Neural crest cell (in vitro differentiated cells): Measurements from ENCODE around the gene GET3. TPM values are rescaled to one million over a fixed set of nuclear protein-coding genes. Genes with fewer than 3 reads are reported as not detected.

ENCODE experiments used
- DNase-seq: peaks from one replicate; pipeline ENCODE4 v3.0.0; 2021; ENCODE audit warnings: low read depth, mixed read lengths, low spot score
- H3K27ac Mint-ChIP-seq: one replicate; pipeline ENCODE4 v1.8.0; 2021; ENCODE audit warnings: mild to moderate bottlenecking, mixed read lengths; ENCODE audit not compliant: unreplicated experiment
- H3K27me3 Mint-ChIP-seq: 2 replicates; pipeline ENCODE4 v1.8.0; 2021; ENCODE audit warnings: low read depth, mild to moderate bottlenecking, mixed read lengths
- H3K36me3 Mint-ChIP-seq: 2 replicates; pipeline ENCODE4 v1.8.0; 2021; ENCODE audit warnings: low read depth, mild to moderate bottlenecking, mixed read lengths
- H3K4me1 Mint-ChIP-seq: 2 replicates; pipeline ENCODE4 v1.8.0; 2021; ENCODE audit warnings: mixed read lengths
- H3K4me3 Mint-ChIP-seq: one replicate; pipeline ENCODE4 v1.8.0; 2021; ENCODE audit warnings: mild to moderate bottlenecking, mixed read lengths
- H3K9me3 Mint-ChIP-seq: 2 replicates; pipeline ENCODE4 v1.8.0; 2021; ENCODE audit warnings: mixed read lengths
- total RNA-seq: library from RNA; stranded (reverse); gene quantifications from 2 replicates; pipeline ENCODE4 v1.2.1, GENCODE V29; 2021
- TF ChIP-seq, protein P1 (sequence below): fragments of 200-600 bp; sonication (generic); conservative IDR thresholded peaks from 2 replicates; pipeline ENCODE4 v1.5.0; 2021; ENCODE audit warnings: antibody characterized with exemption, mild to moderate bottlenecking

The GET3 gene
- total RNA-seq, 1 donor from 2014 or later = 72.5 TPM

DNA sequence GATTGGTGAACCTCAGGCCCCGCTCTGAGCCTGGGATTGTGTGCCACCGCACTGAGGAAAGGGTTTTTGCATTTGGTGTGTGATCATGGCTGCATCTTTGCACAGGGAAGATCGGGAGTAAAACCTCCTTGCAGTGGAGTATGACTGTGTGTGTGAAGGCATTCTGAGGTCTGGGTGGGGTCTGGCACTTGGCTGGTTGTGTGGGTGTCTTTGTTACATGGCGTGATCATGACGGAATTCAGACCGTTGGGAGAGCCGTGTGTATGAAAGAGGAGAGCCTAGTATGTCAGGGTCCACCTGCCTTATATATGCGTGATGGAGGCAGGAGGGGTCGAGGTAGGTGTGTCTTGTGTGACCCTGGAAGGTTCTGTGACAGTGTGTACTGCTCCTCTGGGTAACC, 13.6 kb downstream of the GET3 start:
- H3K27me3 Mint-ChIP-seq = peaks cover 55% of the 10 kb centered on the region

DNA sequence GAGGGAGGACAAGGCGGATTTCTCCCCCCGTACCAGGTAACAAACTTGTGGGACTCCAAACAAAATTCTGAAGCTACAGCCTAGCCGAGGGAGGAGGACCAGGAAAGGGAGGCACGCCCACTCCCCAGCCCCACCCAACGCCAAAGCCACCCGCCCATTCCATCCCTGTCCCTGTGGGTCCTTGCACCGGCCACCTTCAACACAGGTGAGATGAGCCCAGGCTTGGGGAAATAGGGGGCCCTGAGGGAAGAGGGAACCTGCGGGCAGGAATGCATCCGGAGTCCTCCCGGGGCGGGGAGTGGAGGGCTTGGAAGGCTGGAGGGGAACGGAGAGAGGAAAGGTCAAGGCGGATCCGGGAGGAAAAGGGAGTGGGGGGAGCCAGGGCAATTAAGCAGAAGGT, 14.3 kb downstream of the GET3 start, which contains the start of gene BEST2:
TSS of gene BEST2 (plus strand) at position 157 of the 400 bp plus-strand sequence. CDS start 802 bp downstream, outside the sequence.
- Mint-ChIP-seq H3K36me3 (peaks cover 11% of the 10 kb centered on the region), H3K27ac (no peak within 1 kb of the TSS), H3K27me3 (peaks cover 55% of the 10 kb centered on the region), H3K4me1 (no peaks in the 10 kb centered on the region), H3K9me3 (no peaks in the 10 kb centered on the region), H3K4me3 (no peak within 1 kb of the TSS)
- TF ChIP-seq, protein P1, sequence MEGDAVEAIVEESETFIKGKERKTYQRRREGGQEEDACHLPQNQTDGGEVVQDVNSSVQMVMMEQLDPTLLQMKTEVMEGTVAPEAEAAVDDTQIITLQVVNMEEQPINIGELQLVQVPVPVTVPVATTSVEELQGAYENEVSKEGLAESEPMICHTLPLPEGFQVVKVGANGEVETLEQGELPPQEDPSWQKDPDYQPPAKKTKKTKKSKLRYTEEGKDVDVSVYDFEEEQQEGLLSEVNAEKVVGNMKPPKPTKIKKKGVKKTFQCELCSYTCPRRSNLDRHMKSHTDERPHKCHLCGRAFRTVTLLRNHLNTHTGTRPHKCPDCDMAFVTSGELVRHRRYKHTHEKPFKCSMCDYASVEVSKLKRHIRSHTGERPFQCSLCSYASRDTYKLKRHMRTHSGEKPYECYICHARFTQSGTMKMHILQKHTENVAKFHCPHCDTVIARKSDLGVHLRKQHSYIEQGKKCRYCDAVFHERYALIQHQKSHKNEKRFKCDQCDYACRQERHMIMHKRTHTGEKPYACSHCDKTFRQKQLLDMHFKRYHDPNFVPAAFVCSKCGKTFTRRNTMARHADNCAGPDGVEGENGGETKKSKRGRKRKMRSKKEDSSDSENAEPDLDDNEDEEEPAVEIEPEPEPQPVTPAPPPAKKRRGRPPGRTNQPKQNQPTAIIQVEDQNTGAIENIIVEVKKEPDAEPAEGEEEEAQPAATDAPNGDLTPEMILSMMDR = no peak
- no peak for DNase-seq

More for the DNA sequence above, 13.6 kb downstream of the GET3 start:
- no peak for DNase-seq
- Mint-ChIP-seq H3K4me1 (no peaks in the 10 kb centered on the region), H3K36me3 (peaks cover 11% of the 10 kb centered on the region), H3K9me3 (no peaks in the 10 kb centered on the region), H3K4me3 (no peak overlapping the region), H3K27ac (no peak overlapping the region)
- TF ChIP-seq, protein P1 = no peak

DNA sequence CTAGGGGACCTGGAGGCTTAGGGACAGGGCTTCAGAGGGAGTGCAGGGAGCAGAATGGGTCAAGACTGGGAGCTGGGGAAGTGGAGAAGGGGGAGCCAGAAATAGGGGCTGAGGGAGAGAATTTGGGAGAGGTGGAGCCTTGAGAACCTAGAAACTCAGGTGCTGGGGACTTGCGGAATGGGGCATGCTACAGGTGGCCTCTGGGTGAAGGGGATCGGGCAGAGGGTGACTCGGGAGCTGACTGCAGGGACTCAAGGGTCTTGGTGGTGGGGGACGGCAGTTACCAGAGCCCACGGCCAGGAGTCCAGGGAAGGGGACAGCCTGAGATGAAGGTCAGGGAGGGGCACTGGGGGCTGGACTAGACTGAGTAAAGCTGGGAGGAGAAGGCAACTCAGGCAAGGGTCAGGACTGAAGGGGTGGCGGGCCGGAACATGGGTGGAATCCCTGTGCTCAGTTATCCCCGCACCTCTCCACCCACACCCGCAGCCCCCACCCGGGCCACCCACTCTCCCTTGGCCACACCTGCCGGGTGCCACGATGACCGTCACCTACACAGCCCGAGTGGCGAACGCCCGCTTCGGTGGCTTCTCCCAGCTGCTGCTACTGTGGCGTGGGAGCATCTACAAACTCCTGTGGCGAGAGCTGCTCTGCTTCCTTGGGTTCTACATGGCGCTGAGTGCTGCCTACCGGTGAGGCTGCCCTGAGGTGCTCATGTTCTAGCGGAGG, 14.9 kb downstream of the GET3 start:
- Mint-ChIP-seq H3K4me3 (no peak overlapping the region), H3K36me3 (peaks cover 11% of the 10 kb centered on the region), H3K4me1 (peaks cover under 1% of the 10 kb centered on the region), H3K9me3 (no peaks in the 10 kb centered on the region), H3K27me3 (peaks cover 55% of the 10 kb centered on the region), H3K27ac (no peak overlapping the region)
- no peak for DNase-seq
- TF ChIP-seq, protein P1 = no peak

DNA sequence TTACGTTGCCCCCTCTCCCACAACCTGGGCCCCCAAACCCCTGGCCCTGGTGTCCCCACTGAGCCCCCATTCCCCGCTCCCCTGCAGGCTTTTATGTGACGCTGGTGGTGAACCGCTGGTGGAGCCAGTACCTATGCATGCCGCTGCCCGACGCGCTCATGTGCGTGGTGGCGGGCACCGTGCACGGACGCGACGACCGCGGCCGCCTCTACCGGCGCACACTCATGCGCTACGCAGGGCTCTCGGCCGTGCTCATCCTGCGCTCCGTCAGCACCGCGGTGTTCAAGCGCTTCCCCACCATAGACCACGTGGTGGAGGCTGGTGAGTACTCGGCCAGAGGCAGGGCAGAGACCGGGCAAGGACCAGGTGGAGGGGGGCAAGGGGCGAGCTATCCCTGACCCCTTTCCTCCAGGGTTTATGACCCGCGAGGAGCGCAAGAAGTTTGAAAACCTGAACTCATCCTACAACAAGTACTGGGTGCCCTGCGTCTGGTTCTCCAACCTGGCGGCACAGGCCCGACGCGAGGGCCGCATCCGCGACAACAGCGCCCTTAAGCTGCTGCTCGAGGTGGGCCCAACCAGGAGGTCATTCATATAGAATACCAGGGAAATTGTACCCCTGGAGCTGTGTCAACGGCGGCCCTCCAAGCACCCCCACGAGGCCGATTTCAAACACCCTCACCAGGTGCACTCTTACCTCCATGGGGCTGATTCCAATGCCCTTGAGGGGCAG, 17.3 kb downstream of the GET3 start:
- no peak for DNase-seq
- no peaks in the 10 kb centered on the region for H3K36me3 Mint-ChIP-seq
- H3K27ac Mint-ChIP-seq = no peak overlapping the region
- H3K4me1 Mint-ChIP-seq = peaks cover 13% of the 10 kb centered on the region
- H3K4me3 Mint-ChIP-seq = no peak overlapping the region
- TF ChIP-seq, protein P1 = no peak
- H3K27me3 Mint-ChIP-seq = peaks cover 46% of the 10 kb centered on the region
- H3K9me3 Mint-ChIP-seq = no peaks in the 10 kb centered on the region

DNA sequence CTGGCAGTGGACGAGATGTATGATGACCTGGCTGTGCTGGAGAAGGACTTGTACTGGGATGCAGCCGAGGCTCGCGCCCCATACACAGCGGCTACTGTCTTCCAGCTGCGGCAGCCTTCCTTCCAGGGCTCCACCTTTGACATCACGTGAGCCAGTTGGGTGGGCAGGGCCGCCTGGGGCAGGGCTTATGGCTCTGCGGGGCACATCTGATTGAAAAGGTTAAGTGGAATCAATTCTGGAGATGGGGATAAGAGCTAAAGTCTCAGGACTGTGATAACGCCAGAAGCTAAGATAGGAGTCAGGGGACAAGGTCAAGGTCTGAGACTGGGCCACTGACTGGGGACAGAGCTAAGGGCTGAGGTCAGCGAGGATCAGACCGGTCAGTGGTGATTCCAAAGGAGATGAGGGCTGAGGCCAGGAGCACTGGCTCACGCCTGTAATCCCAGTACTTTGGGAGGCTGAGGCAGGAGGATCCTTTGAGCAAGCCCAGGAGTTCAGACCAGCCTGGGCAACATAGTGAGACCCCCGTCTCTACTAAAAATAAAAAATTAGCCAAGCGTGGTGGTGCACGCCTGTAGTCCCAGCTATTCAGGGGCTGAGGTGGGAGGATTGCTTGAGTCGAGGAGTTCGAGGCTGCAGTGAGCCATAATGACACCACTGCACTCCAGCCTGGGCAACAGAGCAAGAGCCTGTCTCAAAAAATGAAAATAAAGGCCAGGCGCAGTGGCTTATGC, 19.0 kb downstream of the GET3 start:
- peaks cover 31% of the 10 kb centered on the region for H3K27me3 Mint-ChIP-seq
- TF ChIP-seq, protein P1 = no peak
- H3K36me3 Mint-ChIP-seq = peaks cover 4% of the 10 kb centered on the region
- H3K4me3 Mint-ChIP-seq = peak overlapping the region; percentile 24
- H3K9me3 Mint-ChIP-seq = peaks cover 4% of the 10 kb centered on the region
- no peak for DNase-seq
- H3K27ac Mint-ChIP-seq = peak overlapping the region; percentile 57
- H3K4me1 Mint-ChIP-seq = peaks cover 17% of the 10 kb centered on the region
